Measurements from ENCODE around the gene SLC9A5. TPM values are rescaled to one million over a fixed set of nuclear protein-coding genes. Genes with fewer than 3 reads are reported as not detected.

Gene SLC9A5
- total RNA-seq, 1 donor from 2014 or later = 1.4 TPM

- H3K4me1 Mint-ChIP-seq (ENCODE audit: low read depth, unreplicated experiment) = no peaks in the 10 kb centered on the region
- H3K4me3 Mint-ChIP-seq (ENCODE audit: unreplicated experiment) = no peak overlapping the region
- H3K9me3 Mint-ChIP-seq (ENCODE audit: unreplicated experiment) = peaks cover 5% of the 10 kb centered on the region
- peaks cover 6% of the 10 kb centered on the region for H3K36me3 Mint-ChIP-seq (ENCODE audit: unreplicated experiment)
- TF ChIP-seq, protein P1, sequence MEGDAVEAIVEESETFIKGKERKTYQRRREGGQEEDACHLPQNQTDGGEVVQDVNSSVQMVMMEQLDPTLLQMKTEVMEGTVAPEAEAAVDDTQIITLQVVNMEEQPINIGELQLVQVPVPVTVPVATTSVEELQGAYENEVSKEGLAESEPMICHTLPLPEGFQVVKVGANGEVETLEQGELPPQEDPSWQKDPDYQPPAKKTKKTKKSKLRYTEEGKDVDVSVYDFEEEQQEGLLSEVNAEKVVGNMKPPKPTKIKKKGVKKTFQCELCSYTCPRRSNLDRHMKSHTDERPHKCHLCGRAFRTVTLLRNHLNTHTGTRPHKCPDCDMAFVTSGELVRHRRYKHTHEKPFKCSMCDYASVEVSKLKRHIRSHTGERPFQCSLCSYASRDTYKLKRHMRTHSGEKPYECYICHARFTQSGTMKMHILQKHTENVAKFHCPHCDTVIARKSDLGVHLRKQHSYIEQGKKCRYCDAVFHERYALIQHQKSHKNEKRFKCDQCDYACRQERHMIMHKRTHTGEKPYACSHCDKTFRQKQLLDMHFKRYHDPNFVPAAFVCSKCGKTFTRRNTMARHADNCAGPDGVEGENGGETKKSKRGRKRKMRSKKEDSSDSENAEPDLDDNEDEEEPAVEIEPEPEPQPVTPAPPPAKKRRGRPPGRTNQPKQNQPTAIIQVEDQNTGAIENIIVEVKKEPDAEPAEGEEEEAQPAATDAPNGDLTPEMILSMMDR (IDR thresholded peaks at IDR 0.05; ENCODE audit: partially characterized antibody, unreplicated experiment) = no peak
- no peak overlapping the region for H3K27ac Mint-ChIP-seq (ENCODE audit: unreplicated experiment)
- H3K27me3 Mint-ChIP-seq (ENCODE audit: unreplicated experiment) = peaks cover 9% of the 10 kb centered on the region
- no peak for DNase-seq
These were observed 39.2 kb downstream of the SLC9A5 start for GRCh38 chr16:67287960-67288359.

GRCh38 chr16:67291461-67291860, 42.7 kb downstream of the SLC9A5 start:
- TF ChIP-seq, protein P1 (IDR thresholded peaks at IDR 0.05; ENCODE audit: partially characterized antibody, unreplicated experiment) = no peak
- no peaks in the 10 kb centered on the region for H3K36me3 Mint-ChIP-seq (ENCODE audit: unreplicated experiment)
- H3K27me3 Mint-ChIP-seq (ENCODE audit: unreplicated experiment) = peaks cover 6% of the 10 kb centered on the region
- no peak for DNase-seq
- no peak overlapping the region for H3K27ac Mint-ChIP-seq (ENCODE audit: unreplicated experiment)
- H3K9me3 Mint-ChIP-seq (ENCODE audit: unreplicated experiment) = peaks cover 5% of the 10 kb centered on the region
- H3K4me1 Mint-ChIP-seq (ENCODE audit: low read depth, unreplicated experiment) = no peaks in the 10 kb centered on the region
- no peak overlapping the region for H3K4me3 Mint-ChIP-seq (ENCODE audit: unreplicated experiment)

DNA sequence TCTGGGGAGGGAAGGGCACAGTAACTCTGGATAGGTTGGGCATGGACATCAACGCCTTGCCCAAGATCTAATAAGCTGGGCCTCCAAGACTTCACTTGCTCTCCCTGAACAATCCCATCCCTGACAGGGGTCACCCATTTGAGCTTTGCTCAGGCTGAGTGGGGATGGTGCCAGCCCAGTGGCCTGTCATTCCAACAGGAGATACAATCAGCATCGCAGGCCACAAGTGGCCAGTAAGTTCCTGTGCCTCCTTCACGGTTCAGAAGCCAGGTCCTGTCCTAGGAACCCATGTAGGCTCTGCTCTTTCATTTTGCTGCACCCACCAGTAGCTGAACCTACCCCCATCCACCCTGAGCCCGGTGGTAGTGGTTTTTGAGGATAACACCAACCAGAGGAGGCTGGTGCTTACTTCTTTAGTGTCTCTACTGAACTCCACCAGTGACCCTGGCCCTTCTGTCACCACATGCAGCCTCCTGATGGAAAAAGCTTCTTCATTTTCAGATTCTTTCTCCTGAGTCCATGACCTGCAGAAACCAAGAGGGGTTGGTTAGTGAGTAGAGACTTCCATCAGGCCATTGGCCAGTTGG, 45.5 kb downstream of the SLC9A5 start:
- Mint-ChIP-seq H3K36me3 (ENCODE audit: unreplicated experiment) (no peaks in the 10 kb centered on the region), H3K27me3 (ENCODE audit: unreplicated experiment) (peaks cover 6% of the 10 kb centered on the region)

DNA sequence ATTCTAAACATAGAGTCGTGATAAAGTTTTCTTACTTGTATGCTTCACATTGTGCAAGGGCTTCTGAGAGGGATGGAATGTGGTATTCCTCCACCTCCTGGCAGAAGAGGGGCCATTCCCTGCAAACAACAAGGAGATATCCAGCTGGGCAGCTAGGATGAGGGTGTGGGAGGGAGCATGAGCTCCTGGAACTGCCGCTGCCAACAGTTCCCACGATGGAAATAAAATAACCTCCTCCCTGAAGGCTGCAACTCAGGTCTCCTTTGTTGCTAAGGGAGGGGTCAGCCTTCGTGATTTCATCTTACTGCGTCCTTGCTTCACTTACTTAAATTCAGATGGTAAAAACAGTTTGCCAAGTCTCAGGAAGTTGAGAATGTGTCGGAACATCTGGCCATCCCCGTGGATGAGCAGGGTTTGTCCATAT, 46.2 kb downstream of the SLC9A5 start:
- no peak for DNase-seq
- Mint-ChIP-seq H3K4me3 (ENCODE audit: unreplicated experiment) (no peak overlapping the region), H3K9me3 (ENCODE audit: unreplicated experiment) (peaks cover 5% of the 10 kb centered on the region), H3K4me1 (ENCODE audit: low read depth, unreplicated experiment) (no peaks in the 10 kb centered on the region), H3K27ac (ENCODE audit: unreplicated experiment) (no peak overlapping the region), H3K36me3 (ENCODE audit: unreplicated experiment) (no peaks in the 10 kb centered on the region), H3K27me3 (ENCODE audit: unreplicated experiment) (peaks cover 6% of the 10 kb centered on the region)
- TF ChIP-seq, protein P1 (IDR thresholded peaks at IDR 0.05; ENCODE audit: partially characterized antibody, unreplicated experiment) = no peak

More for the DNA sequence above, 45.5 kb downstream of the SLC9A5 start:
- no peak overlapping the region for H3K27ac Mint-ChIP-seq (ENCODE audit: unreplicated experiment)
- peaks cover 5% of the 10 kb centered on the region for H3K9me3 Mint-ChIP-seq (ENCODE audit: unreplicated experiment)
- TF ChIP-seq, protein P1 (IDR thresholded peaks at IDR 0.05; ENCODE audit: partially characterized antibody, unreplicated experiment) = no peak
- H3K4me3 Mint-ChIP-seq (ENCODE audit: unreplicated experiment) = no peak overlapping the region
- DNase-seq = no peak
- H3K4me1 Mint-ChIP-seq (ENCODE audit: low read depth, unreplicated experiment) = no peaks in the 10 kb centered on the region

GRCh38 chr16:67296420-67296819, 47.6 kb downstream of the SLC9A5 start:
- Mint-ChIP-seq H3K9me3 (ENCODE audit: unreplicated experiment) (peaks cover 5% of the 10 kb centered on the region), H3K4me3 (ENCODE audit: unreplicated experiment) (no peak overlapping the region), H3K36me3 (ENCODE audit: unreplicated experiment) (no peaks in the 10 kb centered on the region), H3K27me3 (ENCODE audit: unreplicated experiment) (peaks cover 4% of the 10 kb centered on the region), H3K27ac (ENCODE audit: unreplicated experiment) (no peak overlapping the region), H3K4me1 (ENCODE audit: low read depth, unreplicated experiment) (no peaks in the 10 kb centered on the region)
- TF ChIP-seq, protein P1 (IDR thresholded peaks at IDR 0.05; ENCODE audit: partially characterized antibody, unreplicated experiment) = no peak
- no peak for DNase-seq
